HCT116 (cell line): Measurements from ENCODE around the gene OS9. TPM values are rescaled to one million over a fixed set of nuclear protein-coding genes. Genes with fewer than 3 reads are reported as not detected.
"Not testable (repeated sequence)": the region's sequence is repeated elsewhere in the genome, so short reads cannot be mapped to it uniquely, and the experiment has no call there.

ENCODE experiments used
- ATAC-seq: fragments of 200-7000 bp; cut with Tn5 transposase; 2 replicates; pipeline ENCODE4 v1.9.1; 2020; ENCODE audit warnings: mild to moderate bottlenecking, moderate library complexity
- BruUV-seq: library from RNA; stranded (reverse); fragments of 400-500 nt; replicated peaks from 2 replicates; lab custom pipeline; 2021; lab: Mats Ljungman, UMichigan
- CTCF ChIA-PET: fragments of 300-600 bp; sonication (Branson Sonifier 250); formaldehyde crosslinking; loops from one replicate; lab custom pipeline; 2021; ENCODE audit warnings: antibody characterized with exemption; lab: Charles Lee
- POLR2A ChIA-PET: fragments of 300-600, 350-600 bp; sonication (Branson Sonifier 250); formaldehyde crosslinking; loops from one replicate; lab custom pipeline; 2021; ENCODE audit warnings: antibody characterized with exemption; lab: Charles Lee
- RAD21 ChIA-PET, 2 experiments: fragments of 300-600 bp; sonication (Branson Sonifier 250); formaldehyde crosslinking; loops; one replicate each; lab custom pipeline; 2023; ENCODE audit warnings: low total read pairs in 2 of 2; ENCODE audit not compliant: uncharacterized antibody in 2 of 2, unreplicated experiment in 2 of 2, low non-redundant PET in 1 of 2; lab: Charles Lee
- DNase-seq: peaks from one replicate; pipeline ENCODE4 v3.0.0-alpha.2; 2010; ENCODE audit warnings: low read depth, low spot score
- H2AFZ ChIP-seq: fragments of 200-600 bp; shearing (Covaris generic), sonication (generic); 2 replicates; pipeline ENCODE4 v1.6.1; 2017; ENCODE audit warnings: low read depth, mixed run types, mixed read lengths, antibody characterized with exemption, low read length; ENCODE audit not compliant: poor library complexity, severe bottlenecking
- H3K27ac ChIP-seq: 2 replicates; pipeline ENCODE4 v1.5.1; 2012; ENCODE audit warnings: low read depth, low read length
- H3K27me3 ChIP-seq: fragments of 200-600 bp; sonication (generic); 2 replicates; pipeline ENCODE4 v1.6.1; 2016; ENCODE audit warnings: mixed run types, low read length, mixed read lengths; ENCODE audit not compliant: insufficient read depth
- H3K36me3 ChIP-seq, 2 experiments: fragments of 200-500 bp in 1 of 2; fragments of 200-600 bp in 1 of 2; sonication (Bioruptor generic) in 1 of 2; sonication (generic) in 1 of 2; 2 replicates each; pipeline versions ENCODE4 v1.5.1 to v1.6.1; 2014 to 2016; ENCODE audit warnings: low read length in 2 of 2, inconsistent platforms in 1 of 2, mixed read lengths in 1 of 2, mixed run types in 1 of 2; ENCODE audit not compliant: insufficient read depth in 2 of 2, control insufficient read depth in 1 of 2
- H3K4me1 ChIP-seq, 2 experiments: fragments of 200-600 bp in 1 of 2; sonication (generic) in 1 of 2; 2 replicates each; pipeline versions ENCODE4 v1.5.1 to v1.6.1; 2012 to 2017; ENCODE audit warnings: low read length in 2 of 2, inconsistent platforms in 1 of 2, mild to moderate bottlenecking in 1 of 2, mixed read lengths in 1 of 2, mixed run types in 1 of 2, moderate library complexity in 1 of 2; ENCODE audit not compliant: insufficient read depth in 2 of 2, control insufficient read depth in 1 of 2
- H3K4me2 ChIP-seq: fragments of 200-600 bp; sonication (generic); 2 replicates; pipeline ENCODE4 v1.6.1; 2017; ENCODE audit warnings: mixed run types, low read length, mixed read lengths
- H3K4me3 ChIP-seq, 2 experiments: fragments of 200-600 bp in 1 of 2; sonication (generic) in 1 of 2; replicated peaks in 1 of 2; 2 replicates each; pipeline ENCODE4 v1.5.1; 2011 to 2016; ENCODE audit warnings: low read length in 2 of 2, control low read depth in 1 of 2, low read depth in 1 of 2, mild to moderate bottlenecking in 1 of 2, mixed read lengths in 1 of 2, mixed run types in 1 of 2
- H3K79me2 ChIP-seq: fragments of 200-600 bp; sonication (generic); 2 replicates; pipeline ENCODE4 v1.6.1; 2017; ENCODE audit warnings: mild to moderate bottlenecking, mixed run types, low read length, moderate library complexity, mixed read lengths; ENCODE audit not compliant: insufficient read depth
- H3K9ac ChIP-seq: fragments of 200-600 bp; sonication (generic); 2 replicates; pipeline ENCODE4 v1.6.1; 2016; ENCODE audit warnings: low read length, mixed read lengths
- H3K9me2 ChIP-seq: fragments of 200-600 bp; sonication (generic), shearing (Covaris generic); 2 replicates; pipeline ENCODE4 v1.6.1; 2017; ENCODE audit warnings: mixed run types, mild to moderate bottlenecking, moderate library complexity; ENCODE audit not compliant: insufficient read depth
- H3K9me3 ChIP-seq, 2 experiments: fragments of 200-500 bp in 1 of 2; fragments of 200-600 bp in 1 of 2; sonication (Bioruptor generic) in 1 of 2; sonication (generic) in 1 of 2; 2 replicates each; pipeline ENCODE4 v1.6.1; 2014 to 2017; ENCODE audit warnings: low read length in 2 of 2, mixed read lengths in 2 of 2, inconsistent platforms in 1 of 2, low read depth in 1 of 2, mild to moderate bottlenecking in 1 of 2, mixed run types in 1 of 2, moderate library complexity in 1 of 2; ENCODE audit not compliant: control insufficient read depth in 1 of 2, insufficient read depth in 1 of 2
- H4K20me1 ChIP-seq: fragments of 200-600 bp; sonication (generic), shearing (Covaris generic); 2 replicates; pipeline ENCODE4 v1.6.1; 2017; ENCODE audit warnings: mixed run types, mild to moderate bottlenecking, moderate library complexity; ENCODE audit not compliant: insufficient read depth
- CBX3 ChIP-seq: IDR thresholded peaks from 2 replicates; pipeline ENCODE4 v1.6.1; 2012; ENCODE audit warnings: low read depth
- EGR1 ChIP-seq: IDR thresholded peaks from 2 replicates; pipeline ENCODE4 v1.6.1; 2012; ENCODE audit warnings: low read depth
- REST ChIP-seq: IDR thresholded peaks from 2 replicates; pipeline ENCODE4 v1.6.1; 2012; ENCODE audit warnings: low read depth
- SP1 ChIP-seq: IDR thresholded peaks from 2 replicates; pipeline ENCODE4 v1.6.1; 2012; ENCODE audit warnings: low read depth
- intact Hi-C: fragments of 100-400 bp; cut with micrococcal nuclease; formaldehyde crosslinking; loops from 2 replicates; pipeline ENCODE4 v1.10.0; 2022
- total RNA-seq: library from RNA; stranded (reverse); gene quantifications from one replicate; pipeline ENCODE4 v1.2.1, GENCODE V29; 2021; ENCODE audit not compliant: unreplicated experiment

OS9 gene
- total RNA-seq, 1 experiment from 2014 or later: 98.4 TPM

DNA sequence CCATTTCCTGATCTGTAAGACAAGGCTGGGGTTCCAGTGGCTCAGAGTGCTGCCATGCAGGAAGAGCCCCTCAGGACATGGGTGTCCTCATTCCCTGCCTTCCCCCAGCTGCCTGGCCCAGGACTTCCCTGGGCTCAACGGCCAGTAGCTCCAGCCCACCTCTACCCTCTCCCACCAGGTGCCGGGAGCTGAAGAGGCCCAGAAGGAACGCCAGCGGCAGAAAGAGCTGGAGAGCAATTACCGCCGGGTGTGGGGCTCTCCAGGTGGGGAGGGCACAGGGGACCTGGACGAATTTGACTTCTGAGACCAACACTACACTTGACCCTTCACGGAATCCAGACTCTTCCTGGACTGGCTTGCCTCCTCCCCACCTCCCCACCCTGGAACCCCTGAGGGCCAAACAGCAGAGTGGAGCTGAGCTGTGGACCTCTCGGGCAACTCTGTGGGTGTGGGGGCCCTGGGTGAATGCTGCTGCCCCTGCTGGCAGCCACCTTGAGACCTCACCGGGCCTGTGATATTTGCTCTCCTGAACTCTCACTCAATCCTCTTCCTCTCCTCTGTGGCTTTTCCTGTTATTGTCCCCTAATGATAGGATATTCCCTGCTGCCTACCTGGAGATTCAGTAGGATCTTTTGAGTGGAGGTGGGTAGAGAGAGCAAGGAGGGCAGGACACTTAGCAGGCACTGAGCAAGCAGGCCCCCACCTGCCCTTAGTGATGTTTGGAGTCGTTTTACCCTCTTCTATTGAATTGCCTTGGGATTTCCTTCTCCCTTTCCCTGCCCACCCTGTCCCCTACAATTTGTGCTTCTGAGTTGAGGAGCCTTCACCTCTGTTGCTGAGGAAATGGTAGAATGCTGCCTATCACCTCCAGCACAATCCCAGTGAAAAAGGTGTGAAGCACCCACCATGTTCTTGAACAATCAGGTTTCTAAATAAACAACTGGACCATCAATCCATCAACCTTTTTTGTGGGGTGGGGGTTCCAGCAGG, 27.0 kb downstream of the OS9 start (continued):
- TF ChIP-seq REST (no peak), SP1 (no peak), CBX3 (no peak), EGR1 (no peak)

- POLR2A ChIA-PET: interaction anchor here (0.6 kb wide), 1 partner anchor 373 kb away, joined by 3 read pairs; no protein-coding TSS in a partner anchor
- not testable (repeated sequence) for BruUV-seq
Observed at GRCh38 chr12:57721846-57722608, 28.1 kb downstream of the OS9 start.

More at GRCh38 chr12:57721846-57722608, 28.1 kb downstream of the OS9 start:
- Histone ChIP-seq H3K4me1 (peaks cover 6 to 14% of the 10 kb centered on the region in 2 experiments; a peak in 3 of 4 replicates), H3K36me3 (peaks cover 3 to 15% of the 10 kb centered on the region in 2 experiments; a peak in 3 of 4 replicates)
- H3K27ac ChIP-seq, intact Hi-C loops, H3K79me2 ChIP-seq, H3K27me3 ChIP-seq, H4K20me1 ChIP-seq, H3K4me2 ChIP-seq, DNase-seq, H3K9ac ChIP-seq, H3K9me3 ChIP-seq, H3K4me3 ChIP-seq, H3K9me2 ChIP-seq, CTCF ChIA-PET, RAD21 ChIA-PET, ATAC-seq, H2AFZ ChIP-seq: not testable (repeated sequence)
